ENCODE results near the gene P3H3. TPM values are rescaled to one million over a fixed set of nuclear protein-coding genes. Genes with fewer than 3 reads are reported as not detected.

P3H3 gene
- total RNA-seq, 1 experiment from 2014 or later = 45.6 TPM

DNA sequence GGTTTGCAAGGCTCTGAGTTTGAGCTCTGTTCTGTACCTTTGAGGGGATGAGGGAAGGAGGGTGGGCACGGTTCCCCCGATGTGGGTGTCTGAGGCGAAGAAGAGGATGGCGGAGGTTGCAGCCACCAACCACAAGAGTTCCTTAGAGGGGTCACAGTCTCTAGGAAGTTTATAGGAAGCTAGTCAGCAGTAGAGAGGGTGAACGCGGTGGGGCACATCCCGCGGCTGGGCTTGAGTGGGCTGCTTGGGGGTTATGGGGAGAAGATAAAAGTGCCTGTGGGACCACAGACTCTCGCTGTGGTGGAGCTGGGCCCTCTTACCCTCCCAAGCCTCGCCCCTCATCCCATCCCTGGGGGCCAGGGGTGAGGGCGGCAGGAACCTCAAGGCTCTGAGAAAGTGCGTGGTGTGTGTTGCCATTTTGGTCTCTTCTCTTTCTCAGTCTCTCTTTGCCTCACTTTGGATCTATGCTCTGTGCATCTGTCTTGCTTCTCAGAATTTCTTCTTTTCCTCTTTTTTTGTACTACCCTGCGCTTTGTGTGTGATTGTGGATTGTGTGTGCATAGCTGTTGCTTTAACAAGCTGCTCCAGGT, 36.2 kb upstream of the P3H3 start:
- Histone ChIP-seq H3K4me3 (no peak overlapping the region), H3K36me3 (no peaks in the 10 kb centered on the region), H3K9me3 (no peaks in the 10 kb centered on the region), H3K27me3 (no peaks in the 10 kb centered on the region; the same call in 1 of the 2 replicates)
- DNase-seq = no peak

DNA sequence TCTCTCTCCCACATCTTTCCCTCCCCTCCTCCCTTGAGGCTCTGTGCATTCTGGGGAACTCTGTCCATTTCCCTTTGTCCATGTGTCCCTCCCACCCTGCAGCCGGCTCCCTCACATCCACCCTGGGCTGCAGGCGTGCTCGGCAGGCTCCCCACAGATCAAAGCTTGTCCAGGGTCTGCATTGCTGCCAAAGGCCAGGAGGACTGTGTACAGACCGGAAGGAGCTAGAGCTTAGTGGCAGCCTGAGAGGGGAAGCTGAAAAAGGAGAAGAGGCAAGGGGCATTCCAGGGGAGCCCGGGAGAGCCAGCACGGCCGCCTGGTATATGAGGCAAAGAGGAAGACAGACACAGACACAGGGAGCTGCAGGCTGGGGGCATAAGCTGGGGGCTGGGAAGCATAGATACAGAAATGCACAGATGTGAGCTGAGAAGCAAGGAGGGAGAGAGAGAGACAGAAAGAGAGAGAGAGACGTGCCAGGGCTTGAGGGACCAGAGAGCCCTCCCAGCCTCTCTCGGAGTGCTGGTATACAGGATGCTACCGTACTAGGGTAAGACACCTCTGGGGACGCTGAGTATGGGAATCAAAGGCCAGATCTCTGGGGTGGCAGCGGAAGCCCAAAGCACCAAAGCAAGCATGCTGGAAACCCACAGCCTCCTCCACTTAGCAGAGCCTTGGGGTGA, 35.5 kb upstream of the P3H3 start:
- Histone ChIP-seq H3K36me3 (no peaks in the 10 kb centered on the region), H3K4me3 (no peak overlapping the region), H3K27me3 (no peaks in the 10 kb centered on the region; the same call in 1 of the 2 replicates), H3K9me3 (no peaks in the 10 kb centered on the region)
- no peak for DNase-seq

DNA sequence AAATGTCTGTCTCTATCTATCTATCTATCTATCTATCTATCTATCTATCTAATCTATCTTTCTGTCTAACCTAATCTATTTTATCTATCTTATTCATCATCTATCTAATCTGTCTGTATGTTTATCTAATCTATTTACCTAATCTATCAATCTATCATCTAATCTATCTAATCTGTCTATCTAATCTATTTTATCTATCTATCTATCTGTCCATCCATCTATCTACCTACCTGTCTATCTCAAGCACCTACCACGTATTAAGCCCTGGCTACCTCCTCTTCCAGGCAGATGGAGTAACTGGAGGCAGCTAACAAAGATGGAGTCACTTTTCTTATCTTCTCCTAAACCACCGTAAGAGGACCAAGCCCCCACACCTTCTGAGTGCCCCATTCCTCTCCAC, 33.1 kb upstream of the P3H3 start:
- H3K9me3 ChIP-seq = no peaks in the 10 kb centered on the region
- H3K4me3 ChIP-seq = no peak overlapping the region

DNA sequence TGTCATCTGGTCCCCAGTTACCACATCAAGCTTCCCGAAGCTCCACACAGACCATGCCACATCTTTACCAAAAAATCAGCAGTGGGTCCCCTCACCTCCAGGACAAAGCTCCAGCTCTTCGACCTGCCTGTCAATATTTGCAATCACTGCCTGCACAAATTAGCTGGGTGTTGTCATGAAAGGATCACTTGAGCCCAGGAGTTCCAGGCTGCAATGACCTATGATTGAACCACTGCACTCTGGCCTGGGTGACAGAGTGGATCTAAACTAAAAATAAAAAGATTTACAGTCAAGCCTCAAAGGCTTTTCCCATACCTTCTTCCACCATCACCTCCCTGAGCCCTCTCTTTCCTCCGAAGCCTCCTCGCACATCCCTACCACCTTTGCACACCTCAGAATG, 31.6 kb upstream of the P3H3 start:
- DNase-seq = no peak
- H3K27me3 ChIP-seq = no peaks in the 10 kb centered on the region; the same call in 1 of the 2 replicates
- H3K9me3 ChIP-seq = no peaks in the 10 kb centered on the region

More for the DNA sequence above, 33.1 kb upstream of the P3H3 start:
- DNase-seq = no peak
- Histone ChIP-seq H3K27me3 (no peaks in the 10 kb centered on the region; the same call in 1 of the 2 replicates), H3K36me3 (no peaks in the 10 kb centered on the region)

DNA sequence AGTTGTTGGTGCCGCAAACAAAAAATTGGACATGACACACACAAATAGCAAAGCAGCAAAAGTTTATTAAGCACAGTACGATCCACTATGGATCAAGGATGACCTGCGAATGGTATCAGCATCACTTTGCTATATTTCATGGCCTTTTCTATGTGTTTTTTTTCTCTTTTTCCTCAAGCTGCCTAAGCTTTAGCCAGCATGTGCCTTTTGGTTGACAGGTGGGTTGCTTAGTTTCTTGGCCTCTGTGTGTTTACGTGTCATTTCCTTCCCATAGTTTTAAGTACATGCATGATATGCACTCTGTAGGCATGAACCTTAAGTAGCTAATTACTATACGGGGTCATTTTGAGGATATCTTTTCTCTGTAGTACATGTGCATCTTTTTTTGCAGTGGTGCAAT, 29.1 kb upstream of the P3H3 start:
- no peak for DNase-seq
- H3K4me3 ChIP-seq = no peak overlapping the region
- no peaks in the 10 kb centered on the region for H3K9me3 ChIP-seq
- H3K27me3 ChIP-seq = no peaks in the 10 kb centered on the region
- H3K36me3 ChIP-seq = no peaks in the 10 kb centered on the region

More for the DNA sequence above, 31.6 kb upstream of the P3H3 start:
- H3K36me3 ChIP-seq = no peaks in the 10 kb centered on the region
- H3K4me3 ChIP-seq = no peak overlapping the region

DNA sequence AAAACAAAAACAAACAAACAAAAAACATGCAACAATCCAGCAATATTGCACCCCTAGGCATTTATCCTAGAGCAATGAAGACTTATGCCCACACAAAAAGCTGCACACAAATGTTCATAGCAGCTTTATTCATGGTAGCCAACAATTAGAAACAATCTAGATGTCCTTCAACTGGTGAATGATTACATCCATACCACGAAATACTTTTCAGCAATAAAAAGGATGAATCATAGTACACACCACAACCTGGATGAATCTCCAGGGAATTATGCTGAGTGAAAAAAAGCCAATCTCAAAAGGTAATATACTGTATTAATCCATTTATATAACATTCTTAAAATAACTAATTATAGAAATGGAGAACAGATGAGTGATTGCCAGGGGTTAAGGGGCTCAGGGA, 21.0 kb upstream of the P3H3 start:
- no peaks in the 10 kb centered on the region for H3K9me3 ChIP-seq
- no peaks in the 10 kb centered on the region for H3K36me3 ChIP-seq
- no peak for DNase-seq
- H3K4me3 ChIP-seq = no peak overlapping the region
- H3K27me3 ChIP-seq = no peaks in the 10 kb centered on the region

DNA sequence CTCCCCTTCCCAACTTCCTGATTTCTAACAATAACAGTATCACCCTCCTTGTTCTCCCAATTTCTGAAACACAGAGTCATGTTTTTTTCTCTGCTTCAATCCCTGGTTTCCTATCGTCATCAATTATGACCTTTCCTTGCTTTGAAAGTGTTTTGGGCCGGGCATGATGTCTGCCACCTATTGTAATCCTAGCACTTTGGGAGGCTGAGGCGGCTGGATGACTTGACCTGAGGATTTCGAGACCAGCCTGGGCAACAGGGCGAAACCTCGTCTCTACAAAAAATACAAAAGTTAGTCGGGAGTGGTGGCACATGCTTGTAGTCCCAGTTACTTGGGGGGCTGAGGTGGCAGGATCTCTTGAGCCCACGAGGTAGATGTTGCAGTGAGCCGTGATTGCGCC, 19.2 kb upstream of the P3H3 start:
- no peaks in the 10 kb centered on the region for H3K27me3 ChIP-seq
- no peaks in the 10 kb centered on the region for H3K36me3 ChIP-seq
- DNase-seq = no peak
- no peak overlapping the region for H3K4me3 ChIP-seq
- no peaks in the 10 kb centered on the region for H3K9me3 ChIP-seq

DNA sequence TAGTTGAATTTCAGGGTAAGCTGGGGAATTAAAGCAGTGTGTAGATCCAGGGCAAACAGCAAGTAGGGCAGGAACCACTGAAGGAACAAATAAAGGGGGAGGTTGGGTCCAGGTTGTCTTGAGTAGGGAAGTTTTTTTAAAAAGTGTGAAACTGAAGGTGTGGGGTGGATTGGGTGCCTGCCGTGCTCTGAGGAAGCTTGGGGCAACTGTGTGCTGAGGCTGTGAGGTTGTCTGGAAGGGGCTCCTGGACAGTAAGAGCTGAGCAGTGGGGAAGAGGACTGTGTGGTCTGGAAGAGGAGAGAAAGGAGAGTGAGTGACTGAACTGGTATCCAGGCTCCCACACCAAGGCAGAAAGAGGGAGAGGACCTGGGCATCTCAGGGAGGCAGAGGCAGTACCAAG, 17.4 kb upstream of the P3H3 start:
- H3K4me3 ChIP-seq = no peak overlapping the region
- no peaks in the 10 kb centered on the region for H3K9me3 ChIP-seq
- DNase-seq = no peak
- H3K36me3 ChIP-seq = no peaks in the 10 kb centered on the region
- no peaks in the 10 kb centered on the region for H3K27me3 ChIP-seq

DNA sequence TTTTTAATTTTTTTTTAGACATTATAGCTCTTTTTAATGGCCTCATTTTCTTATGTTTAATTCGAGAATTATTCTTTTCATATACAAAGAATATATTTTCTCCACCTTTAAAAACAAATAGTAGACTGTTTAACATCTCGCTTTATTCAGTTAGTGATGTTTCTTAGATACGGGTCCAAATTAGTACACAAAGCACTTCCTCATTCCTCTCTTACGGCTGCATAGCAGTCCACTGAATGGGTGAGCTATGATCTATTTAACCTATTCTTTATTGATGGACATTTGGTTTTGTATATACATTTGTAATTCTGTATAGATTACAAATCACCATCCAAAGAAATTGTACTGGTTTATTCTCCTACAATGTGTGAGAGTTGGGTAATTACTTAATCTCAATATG, 14.8 kb upstream of the P3H3 start:
- no peak for DNase-seq
- H3K36me3 ChIP-seq = no peaks in the 10 kb centered on the region

DNA sequence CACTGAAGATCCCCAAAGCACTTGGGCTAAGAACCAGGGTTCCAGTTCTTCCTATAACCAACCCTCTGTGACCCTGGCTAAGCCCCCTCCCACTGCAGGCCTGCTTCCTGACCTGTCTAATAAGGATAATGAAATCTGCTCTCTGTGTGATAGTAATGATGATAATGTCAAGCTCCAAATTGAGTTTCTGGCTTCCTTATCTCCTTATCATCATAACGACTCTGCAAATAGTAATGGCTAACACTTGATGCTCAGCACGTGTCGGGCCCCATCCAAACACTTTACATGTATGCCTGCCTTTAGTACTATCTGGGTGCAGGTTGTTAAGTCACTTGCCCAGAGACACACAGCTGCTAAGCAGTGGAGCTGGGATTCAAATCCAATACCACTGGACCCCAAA, 11.6 kb upstream of the P3H3 start:
- Histone ChIP-seq H3K9me3 (no peaks in the 10 kb centered on the region), H3K27me3 (no peaks in the 10 kb centered on the region), H3K4me3 (no peak overlapping the region), H3K36me3 (no peaks in the 10 kb centered on the region)
- no peak for DNase-seq

More for the DNA sequence above, 14.8 kb upstream of the P3H3 start:
- no peak overlapping the region for H3K4me3 ChIP-seq
- H3K27me3 ChIP-seq = no peaks in the 10 kb centered on the region
- H3K9me3 ChIP-seq = no peaks in the 10 kb centered on the region

DNA sequence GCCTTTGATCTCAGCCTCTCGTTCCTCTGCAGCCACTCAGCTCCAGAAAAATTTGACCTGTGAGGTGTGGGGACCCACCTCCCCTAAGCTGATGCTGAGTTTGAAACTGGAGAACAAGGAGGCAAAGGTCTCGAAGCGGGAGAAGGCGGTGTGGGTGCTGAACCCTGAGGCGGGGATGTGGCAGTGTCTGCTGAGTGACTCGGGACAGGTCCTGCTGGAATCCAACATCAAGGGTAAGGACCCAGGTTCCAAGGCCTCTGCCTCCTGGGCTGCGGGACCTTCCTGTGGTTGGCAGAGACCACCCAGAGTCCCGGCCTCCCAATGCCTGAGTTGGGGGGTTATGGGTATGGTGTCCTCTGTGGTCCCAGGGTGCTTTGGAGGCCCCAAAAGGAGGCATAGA, 11.1 kb upstream of the P3H3 start:
- H3K27me3 ChIP-seq = peaks cover 3% of the 10 kb centered on the region
- H3K4me3 ChIP-seq = no peak overlapping the region
- no peaks in the 10 kb centered on the region for H3K36me3 ChIP-seq
- no peaks in the 10 kb centered on the region for H3K9me3 ChIP-seq
- DNase-seq = no peak

DNA sequence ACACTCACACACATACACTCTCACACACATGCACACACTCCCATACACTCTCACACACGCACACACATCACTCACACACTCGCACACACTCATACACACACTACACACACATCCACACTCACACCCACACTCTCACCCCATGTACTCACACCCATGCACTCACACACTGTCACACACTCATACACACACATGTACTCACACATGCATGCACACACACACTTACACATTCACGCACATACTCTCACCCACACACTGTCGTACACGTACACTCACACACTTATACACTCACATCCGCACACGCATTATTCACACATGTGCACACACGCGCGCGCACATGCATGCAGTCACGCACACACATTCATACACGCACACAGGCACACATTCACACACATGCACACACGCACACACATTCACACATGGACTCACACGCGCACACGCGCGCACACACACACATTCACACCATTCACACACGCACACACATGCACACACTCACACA, 10.5 kb upstream of the P3H3 start:
- no peaks in the 10 kb centered on the region for H3K9me3 ChIP-seq
- peaks cover 10% of the 10 kb centered on the region for H3K27me3 ChIP-seq
- H3K36me3 ChIP-seq = no peaks in the 10 kb centered on the region
- H3K4me3 ChIP-seq = no peak overlapping the region
- no peak for DNase-seq

DNA sequence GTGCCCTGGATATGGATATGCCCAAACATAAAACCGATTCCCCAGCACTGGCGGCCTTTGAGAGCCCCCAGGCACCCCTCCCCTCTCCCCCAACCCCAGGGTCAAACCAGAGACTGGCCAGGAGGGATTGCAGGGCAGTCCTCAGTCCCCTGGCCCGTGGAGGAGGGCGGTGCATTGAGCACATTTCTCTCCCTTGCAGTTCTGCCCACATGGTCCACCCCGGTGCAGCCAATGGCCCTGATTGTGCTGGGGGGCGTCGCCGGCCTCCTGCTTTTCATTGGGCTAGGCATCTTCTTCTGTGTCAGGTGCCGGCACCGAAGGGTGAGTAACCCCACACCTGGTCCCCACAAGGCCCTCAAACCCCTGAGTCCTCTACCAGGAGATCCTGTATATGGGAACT, 10.0 kb upstream of the P3H3 start:
- no peak for DNase-seq
- Histone ChIP-seq H3K27me3 (peaks cover 15% of the 10 kb centered on the region), H3K36me3 (no peaks in the 10 kb centered on the region), H3K9me3 (no peaks in the 10 kb centered on the region), H3K4me3 (no peak overlapping the region)

DNA sequence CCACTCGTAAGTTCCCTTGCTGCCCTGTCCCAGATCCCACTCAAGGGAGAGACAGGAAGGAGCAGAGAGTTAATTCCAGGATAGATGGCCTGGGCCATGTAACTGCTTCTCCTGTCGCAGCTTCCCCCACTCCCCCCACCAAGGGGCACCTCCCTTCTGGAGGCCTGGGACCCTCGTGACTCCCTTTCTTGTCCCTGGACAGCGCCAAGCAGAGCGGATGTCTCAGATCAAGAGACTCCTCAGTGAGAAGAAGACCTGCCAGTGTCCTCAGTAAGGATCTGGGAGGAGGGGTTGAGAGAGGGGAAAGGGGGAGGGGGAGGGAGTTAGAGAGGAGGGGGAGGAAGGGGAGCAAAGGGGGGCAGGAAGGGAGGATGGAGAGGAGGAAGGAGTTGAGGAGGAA, 9.6 kb upstream of the P3H3 start:
- H3K4me3 ChIP-seq = no peak overlapping the region
- H3K27me3 ChIP-seq = peaks cover 19% of the 10 kb centered on the region
- no peak for DNase-seq
- no peaks in the 10 kb centered on the region for H3K36me3 ChIP-seq
- no peaks in the 10 kb centered on the region for H3K9me3 ChIP-seq

DNA sequence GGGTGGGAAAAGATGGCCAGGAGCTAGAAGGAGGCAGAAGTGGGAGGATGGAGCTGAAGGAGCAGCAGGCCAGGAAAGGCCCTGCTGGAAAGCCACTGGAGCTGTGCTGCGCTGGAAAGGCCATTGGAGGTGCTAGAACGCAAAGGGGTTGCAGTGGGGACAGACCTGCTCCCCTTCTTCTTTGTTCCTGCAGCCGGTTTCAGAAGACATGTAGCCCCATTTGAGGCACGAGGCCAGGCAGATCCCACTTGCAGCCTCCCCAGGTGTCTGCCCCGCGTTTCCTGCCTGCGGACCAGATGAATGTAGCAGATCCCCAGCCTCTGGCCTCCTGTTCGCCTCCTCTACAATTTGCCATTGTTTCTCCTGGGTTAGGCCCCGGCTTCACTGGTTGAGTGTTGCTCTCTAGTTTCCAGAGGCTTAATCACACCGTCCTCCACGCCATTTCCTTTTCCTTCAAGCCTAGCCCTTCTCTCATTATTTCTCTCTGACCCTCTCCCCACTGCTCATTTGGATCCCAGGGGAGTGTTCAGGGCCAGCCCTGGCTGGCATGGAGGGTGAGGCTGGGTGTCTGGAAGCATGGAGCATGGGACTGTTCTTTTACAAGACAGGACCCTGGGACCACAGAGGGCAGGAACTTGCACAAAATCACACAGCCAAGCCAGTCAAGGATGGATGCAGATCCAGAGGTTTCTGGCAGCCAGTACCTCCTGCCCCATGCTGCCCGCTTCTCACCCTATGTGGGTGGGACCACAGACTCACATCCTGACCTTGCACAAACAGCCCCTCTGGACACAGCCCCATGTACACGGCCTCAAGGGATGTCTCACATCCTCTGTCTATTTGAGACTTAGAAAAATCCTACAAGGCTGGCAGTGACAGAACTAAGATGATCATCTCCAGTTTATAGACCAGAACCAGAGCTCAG, 8.8 kb upstream of the P3H3 start:
- H3K36me3 ChIP-seq = no peaks in the 10 kb centered on the region
- DNase-seq = no peak
- no peak overlapping the region for H3K4me3 ChIP-seq
- H3K27me3 ChIP-seq = peaks cover 22% of the 10 kb centered on the region
- no peaks in the 10 kb centered on the region for H3K9me3 ChIP-seq

DNA sequence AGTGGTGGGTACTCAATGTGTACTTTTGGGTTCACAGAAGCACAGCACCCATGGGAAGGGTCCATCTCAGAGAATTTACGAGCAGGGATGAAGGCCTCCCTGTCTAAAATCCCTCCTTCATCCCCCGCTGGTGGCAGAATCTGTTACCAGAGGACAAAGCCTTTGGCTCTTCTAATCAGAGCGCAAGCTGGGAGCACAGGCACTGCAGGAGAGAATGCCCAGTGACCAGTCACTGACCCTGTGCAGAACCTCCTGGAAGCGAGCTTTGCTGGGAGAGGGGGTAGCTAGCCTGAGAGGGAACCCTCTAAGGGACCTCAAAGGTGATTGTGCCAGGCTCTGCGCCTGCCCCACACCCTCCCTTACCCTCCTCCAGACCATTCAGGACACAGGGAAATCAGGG, 8.0 kb upstream of the P3H3 start:
- DNase-seq = no peak
- no peak overlapping the region for H3K4me3 ChIP-seq
- no peaks in the 10 kb centered on the region for H3K9me3 ChIP-seq
- peaks cover 26% of the 10 kb centered on the region for H3K27me3 ChIP-seq
- H3K36me3 ChIP-seq = no peaks in the 10 kb centered on the region

All from MG63 (cell line).